ENCODE measurements around the gene SSBP4. TPM values are rescaled to one million over a fixed set of nuclear protein-coding genes. Genes with fewer than 3 reads are reported as not detected.

Gene SSBP4
- 10 to 100 TPM in 1 of 2 donors, 1 to 10 TPM in 1; 6.4 to 19.0 TPM for total RNA-seq
- polyA plus RNA-seq: 10 to 100 TPM in 1 of 2 donors, 1 to 10 TPM in 1; 4.0 to 16.6 TPM

GRCh38 chr19:18419195-18419698 is at the start of gene SSBP4:
TSS of gene SSBP4 (plus strand) at chr19:18419398. CDS start at chr19:18419649, 251 bp downstream.
- Histone ChIP-seq H3K4me3 (ENCODE audit: low read depth in 1 of 3, low read length in 3 of 3) (peak within 1 kb of the TSS; percentile 41 to 80 (median 72)), H3K9me3 (ENCODE audit: control insufficient read depth in 4 of 4, low read length in 3 of 4) (no peaks in the 10 kb centered on the region), H3K27me3 (ENCODE audit: control insufficient read depth in 4 of 4, insufficient read depth in 4 of 4, low read length in 3 of 4) (no peaks in the 10 kb centered on the region), H3K27ac (ENCODE audit: low read depth in 1 of 2, low read length in 2 of 2) (peak within 1 kb of the TSS; percentile 89 to 94), H3K4me1 (ENCODE audit: control insufficient read depth in 4 of 4, insufficient read depth in 4 of 4, low read length in 3 of 4) (peaks cover 9 to 46% (median 26%) of the 10 kb centered on the region in 4 donors), H3K9ac (ENCODE audit: low read depth in 1 of 2, low read length in 2 of 2) (no peak within 1 kb of the TSS), H3K36me3 (ENCODE audit: control insufficient read depth in 4 of 4, insufficient read depth in 3 of 4, low read depth in 1 of 4, low read length in 3 of 4) (no peaks in the 10 kb centered on the region)
- TF ChIP-seq EGR1 (IDR thresholded peaks at IDR 0.05; ENCODE audit: low read depth in 2 of 2) (peak in 1 of 2 donors; percentile 37), FOXA1 (IDR thresholded peaks at IDR 0.05) (no peak), CTCF (IDR thresholded peaks at IDR 0.05; ENCODE audit: low read depth, low read length, missing input control) (peak; percentile 45), FOXA2 (IDR thresholded peaks at IDR 0.05) (no peak), GABPA (IDR thresholded peaks at IDR 0.05 in 1 of 2, conservative IDR thresholded peaks at IDR 0.05 in 1 of 2) (no peak)
- WGBS: under 1% methylated on average over 80 of the region's 80 CpGs
- DNase-seq (ENCODE audit: low spot score): no peak

GRCh38 chr19:18373407-18373891 is 45.7 kb upstream of the SSBP4 start:
- DNase-seq (ENCODE audit: low spot score): no peak
- Histone ChIP-seq H3K9me3 (ENCODE audit: control insufficient read depth in 4 of 4, low read length in 3 of 4) (no peaks in the 10 kb centered on the region), H3K27ac (ENCODE audit: low read depth in 1 of 2, low read length in 2 of 2) (peak overlapping the region; percentile 51 to 70), H3K9ac (ENCODE audit: low read depth in 1 of 2, low read length in 2 of 2) (peak overlapping the region in 1 of 2 donors; percentile 38), H3K4me3 (ENCODE audit: low read depth in 1 of 3, low read length in 3 of 3) (no peak overlapping the region), H3K27me3 (ENCODE audit: control insufficient read depth in 4 of 4, insufficient read depth in 4 of 4, low read length in 3 of 4) (no peaks in the 10 kb centered on the region), H3K36me3 (ENCODE audit: control insufficient read depth in 4 of 4, insufficient read depth in 3 of 4, low read depth in 1 of 4, low read length in 3 of 4) (peaks cover 0 to under 1% (median 0%) of the 10 kb centered on the region in 4 donors), H3K4me1 (ENCODE audit: control insufficient read depth in 4 of 4, insufficient read depth in 4 of 4, low read length in 3 of 4) (peaks cover 5 to 25% (median 14%) of the 10 kb centered on the region in 4 donors)
- TF ChIP-seq GABPA (IDR thresholded peaks at IDR 0.05 in 1 of 2, conservative IDR thresholded peaks at IDR 0.05 in 1 of 2): no peak
- no peak for TF ChIP-seq TAF1 (conservative IDR thresholded peaks at IDR 0.05)
- TF ChIP-seq RXRA (IDR thresholded peaks at IDR 0.05): no peak
- TF ChIP-seq REST (IDR thresholded peaks at IDR 0.05): no peak
- TF ChIP-seq EGR1 (IDR thresholded peaks at IDR 0.05; ENCODE audit: low read depth in 2 of 2): no peak
- no peak for TF ChIP-seq ZBTB33 (IDR thresholded peaks at IDR 0.05)
- TF ChIP-seq FOXA1 (IDR thresholded peaks at IDR 0.05): no peak
- no peak for TF ChIP-seq HNF4G (IDR thresholded peaks at IDR 0.05)
- WGBS: 65% methylated on average over 4 of the region's 4 CpGs
